HG03039 (cell line): ENCODE results near the gene RAPGEF2.
A peak's percentile ranks its signal among the peaks of the same experiment; 100 is the strongest.
"Not testable (repeated sequence)": the region's sequence is repeated elsewhere in the genome, so short reads cannot be mapped to it uniquely, and the experiment has no call there.

Experiments used
- ATAC-seq: cut with Tn5 transposase; IDR thresholded peaks from one replicate; pipeline ENCODE4 v1.9.1; 2021; ENCODE audit warnings: mild to moderate bottlenecking, moderate library complexity; ENCODE audit not compliant: unreplicated experiment

The RAPGEF2 gene, protein sequence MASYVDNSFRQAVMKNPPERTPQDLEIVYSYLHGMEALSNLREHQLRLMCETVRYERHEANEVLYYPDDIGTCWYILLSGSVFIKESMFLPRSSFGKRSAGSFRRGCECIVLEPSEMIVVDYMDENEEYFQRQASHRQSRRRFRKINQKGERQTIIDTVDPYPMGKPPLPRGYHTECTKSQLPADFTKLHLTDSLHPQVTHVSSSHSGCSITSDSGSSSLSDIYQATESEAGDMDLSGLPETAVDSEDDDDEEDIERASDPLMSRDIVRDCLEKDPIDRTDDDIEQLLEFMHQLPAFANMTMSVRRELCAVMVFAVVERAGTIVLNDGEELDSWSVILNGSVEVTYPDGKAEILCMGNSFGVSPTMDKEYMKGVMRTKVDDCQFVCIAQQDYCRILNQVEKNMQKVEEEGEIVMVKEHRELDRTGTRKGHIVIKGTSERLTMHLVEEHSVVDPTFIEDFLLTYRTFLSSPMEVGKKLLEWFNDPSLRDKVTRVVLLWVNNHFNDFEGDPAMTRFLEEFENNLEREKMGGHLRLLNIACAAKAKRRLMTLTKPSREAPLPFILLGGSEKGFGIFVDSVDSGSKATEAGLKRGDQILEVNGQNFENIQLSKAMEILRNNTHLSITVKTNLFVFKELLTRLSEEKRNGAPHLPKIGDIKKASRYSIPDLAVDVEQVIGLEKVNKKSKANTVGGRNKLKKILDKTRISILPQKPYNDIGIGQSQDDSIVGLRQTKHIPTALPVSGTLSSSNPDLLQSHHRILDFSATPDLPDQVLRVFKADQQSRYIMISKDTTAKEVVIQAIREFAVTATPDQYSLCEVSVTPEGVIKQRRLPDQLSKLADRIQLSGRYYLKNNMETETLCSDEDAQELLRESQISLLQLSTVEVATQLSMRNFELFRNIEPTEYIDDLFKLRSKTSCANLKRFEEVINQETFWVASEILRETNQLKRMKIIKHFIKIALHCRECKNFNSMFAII (N-terminal part only)

DNA sequence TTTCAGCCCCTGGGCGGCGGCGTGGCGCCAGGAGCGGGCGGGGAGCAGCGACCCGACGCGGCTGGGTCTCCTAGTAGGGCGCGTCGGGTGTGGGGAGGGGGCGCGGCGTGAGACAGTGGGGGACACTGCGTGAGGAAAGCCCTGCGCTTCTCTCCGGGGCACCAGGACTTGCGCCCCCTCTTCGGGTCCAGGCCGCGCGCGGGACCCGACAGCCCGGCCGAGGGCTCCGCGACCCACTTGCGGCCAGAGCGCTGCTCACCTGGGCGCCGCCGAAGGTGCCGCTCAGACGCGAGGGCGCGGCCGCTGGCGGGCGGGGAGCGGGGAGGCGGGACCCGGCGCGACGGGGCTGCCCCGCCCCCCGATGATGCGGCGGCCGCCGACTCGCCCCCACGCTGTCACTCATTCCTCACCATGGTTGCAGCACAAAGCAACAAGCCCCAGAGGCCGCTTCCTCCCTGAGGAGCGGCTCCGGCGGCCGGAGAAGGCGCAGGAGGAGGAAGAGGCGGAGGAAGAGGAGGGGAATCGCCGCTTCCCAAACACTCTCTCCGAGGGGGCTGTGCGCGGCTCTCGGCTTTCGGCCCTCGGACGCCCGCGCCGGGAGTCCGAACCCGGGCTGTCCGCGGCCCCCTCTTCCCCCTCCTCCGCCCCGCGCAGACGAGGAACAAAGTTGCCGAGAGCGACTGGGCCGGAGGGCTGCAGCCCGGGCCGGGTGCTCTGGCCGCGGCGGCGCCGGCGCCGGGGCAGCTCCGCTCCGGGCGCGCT is at the start of gene RAPGEF2:
RAPGEF2 (plus strand) TSS at position 458 of the 762 bp plus-strand sequence. CDS start 1,084 bp downstream, outside the sequence.
- peak; percentile 83 for ATAC-seq

DNA sequence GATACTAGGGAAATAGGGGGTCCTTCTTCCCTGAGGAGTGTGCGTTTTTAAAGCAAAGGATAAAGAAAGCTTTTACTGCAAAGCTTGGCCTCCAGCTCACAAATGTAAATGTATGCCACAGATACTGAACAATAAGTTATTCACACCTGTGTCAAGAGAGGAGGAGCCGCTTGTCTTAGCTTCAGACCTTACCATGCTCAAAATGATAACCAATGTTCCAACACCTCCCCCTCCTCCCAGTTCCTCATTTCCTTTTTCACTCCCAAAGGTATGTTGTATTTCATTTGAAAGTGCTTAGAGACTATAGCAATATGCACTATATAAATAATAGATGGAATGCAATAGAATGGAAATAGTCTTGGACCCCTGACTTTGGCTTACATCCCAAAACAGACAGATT is 47.0 kb upstream of the RAPGEF2 start:
- no peak for ATAC-seq

DNA sequence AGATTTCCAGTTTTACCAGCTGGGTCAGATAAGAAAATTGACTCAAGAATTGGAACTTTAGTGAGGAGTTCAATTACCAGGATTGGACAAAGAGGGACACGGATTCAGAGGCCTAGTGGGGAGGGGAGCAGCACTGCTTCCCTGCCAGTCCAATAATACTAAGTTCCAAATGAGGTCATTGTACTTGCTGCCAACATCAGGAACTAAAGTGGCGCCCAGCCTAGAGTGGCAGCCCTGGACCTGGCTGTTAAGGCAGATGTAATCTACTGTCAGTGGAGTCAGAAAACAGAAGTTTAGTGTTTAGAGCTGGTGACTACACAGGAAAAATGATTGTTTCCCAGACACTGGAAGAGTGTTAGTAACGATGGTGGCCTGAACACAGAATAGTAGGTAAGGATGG is 42.7 kb upstream of the RAPGEF2 start:
- ATAC-seq: no peak

DNA sequence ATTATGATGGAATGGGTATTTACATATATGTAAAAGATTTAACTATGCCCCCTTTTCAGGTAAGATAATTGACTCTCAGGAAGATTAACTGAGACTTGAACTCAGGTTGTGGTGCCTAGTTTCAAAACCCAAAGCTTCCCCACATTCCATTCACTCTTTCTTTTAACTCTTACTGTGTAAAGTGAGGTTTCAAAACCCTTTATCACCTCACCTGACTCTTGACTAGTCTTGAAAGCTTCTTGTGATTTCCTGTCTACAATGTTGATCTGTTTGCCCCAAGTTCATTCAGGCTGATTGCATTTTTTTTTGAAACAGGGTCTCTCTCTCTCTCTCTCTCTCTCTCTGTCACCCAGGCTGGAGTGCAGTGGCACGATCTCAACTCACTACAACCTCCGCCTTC is 40.5 kb upstream of the RAPGEF2 start:
- ATAC-seq: no peak

DNA sequence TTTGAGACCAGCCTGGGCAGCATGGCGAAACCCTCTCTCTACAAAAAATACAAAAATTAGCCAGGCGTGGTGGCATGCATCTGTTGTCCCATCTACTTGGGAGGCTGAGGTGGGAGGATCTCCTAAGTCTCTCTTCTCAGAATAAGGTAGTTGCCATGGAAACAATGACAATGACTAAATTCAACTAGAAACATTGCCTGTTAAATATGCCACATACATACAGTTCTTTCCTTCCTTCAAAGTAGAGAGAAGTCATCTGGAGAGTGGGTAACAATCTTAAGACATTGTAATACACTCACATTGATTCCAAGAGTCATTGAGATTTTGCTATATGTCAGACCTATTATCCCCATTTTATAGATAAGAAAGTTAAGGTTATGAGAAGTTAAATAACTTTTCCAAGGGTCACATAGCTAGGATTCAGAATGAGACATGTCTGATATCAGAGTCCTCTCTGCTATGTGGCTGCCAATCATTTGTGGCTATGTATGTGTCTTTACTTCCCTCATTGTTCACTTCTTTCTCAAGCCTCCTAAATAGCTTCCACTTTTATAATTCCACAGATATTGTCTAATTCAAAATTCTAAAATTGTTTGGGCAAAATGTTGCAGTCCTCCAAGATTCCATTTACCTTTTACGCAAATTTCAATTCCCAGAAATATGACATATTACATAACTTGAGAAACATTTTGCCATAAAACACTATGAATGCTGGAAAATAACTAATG is 37.2 kb upstream of the RAPGEF2 start:
- ATAC-seq: no peak

DNA sequence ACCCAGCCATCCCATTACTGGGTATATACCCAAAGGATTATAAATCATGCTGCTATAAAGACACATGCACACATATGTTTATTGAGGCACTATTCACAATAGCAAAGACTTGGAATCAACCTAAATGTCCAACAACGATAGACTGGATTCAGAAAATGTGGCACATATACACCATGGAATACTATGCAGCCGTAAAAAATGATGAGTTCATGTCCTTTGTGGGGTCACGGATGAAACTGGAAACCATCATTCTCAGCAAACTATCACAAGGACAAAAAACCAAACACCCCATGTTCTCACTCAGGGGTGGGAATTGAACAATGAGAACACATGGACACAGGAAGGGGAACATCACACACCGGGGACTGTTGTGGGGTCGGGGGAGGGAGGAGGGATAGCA is 34.7 kb upstream of the RAPGEF2 start:
- not testable (repeated sequence) for ATAC-seq

DNA sequence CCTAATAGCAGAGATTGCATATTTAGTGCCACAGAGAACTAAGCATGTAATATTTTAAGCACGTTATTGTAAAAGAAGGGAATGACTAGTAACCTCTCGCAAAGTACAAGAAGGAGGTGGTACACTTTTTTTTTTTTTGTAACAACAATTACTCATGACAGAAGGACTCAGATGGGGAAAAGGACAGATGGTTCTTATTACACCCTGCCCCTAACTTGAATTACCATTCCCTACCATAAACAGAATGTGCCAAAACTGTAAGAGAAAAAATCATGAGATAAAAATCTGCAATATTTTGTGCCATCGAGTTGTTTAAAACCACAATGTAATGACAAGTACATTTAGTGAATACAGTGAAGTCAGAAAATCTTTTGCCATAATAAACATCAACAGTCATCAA is 33.0 kb upstream of the RAPGEF2 start:
- no peak for ATAC-seq

DNA sequence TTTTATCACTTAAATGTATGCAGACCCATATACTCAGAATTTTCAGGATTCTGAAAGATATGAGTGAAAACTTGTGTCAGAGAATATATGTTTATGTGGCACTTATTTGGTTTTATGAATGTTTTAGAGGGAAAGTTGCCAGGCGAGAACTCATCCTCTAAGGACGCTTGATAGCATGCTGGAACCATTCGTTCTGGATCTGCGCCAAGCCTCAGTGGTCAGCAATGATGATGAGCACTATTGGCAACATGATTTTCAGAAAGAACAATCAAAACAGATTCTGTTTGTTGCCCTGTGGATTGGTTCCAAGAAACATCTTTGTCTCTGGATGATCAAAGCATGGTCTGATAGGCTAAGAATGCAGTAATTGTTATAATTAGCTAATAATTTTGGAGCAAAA is 32.1 kb upstream of the RAPGEF2 start:
- no peak for ATAC-seq

DNA sequence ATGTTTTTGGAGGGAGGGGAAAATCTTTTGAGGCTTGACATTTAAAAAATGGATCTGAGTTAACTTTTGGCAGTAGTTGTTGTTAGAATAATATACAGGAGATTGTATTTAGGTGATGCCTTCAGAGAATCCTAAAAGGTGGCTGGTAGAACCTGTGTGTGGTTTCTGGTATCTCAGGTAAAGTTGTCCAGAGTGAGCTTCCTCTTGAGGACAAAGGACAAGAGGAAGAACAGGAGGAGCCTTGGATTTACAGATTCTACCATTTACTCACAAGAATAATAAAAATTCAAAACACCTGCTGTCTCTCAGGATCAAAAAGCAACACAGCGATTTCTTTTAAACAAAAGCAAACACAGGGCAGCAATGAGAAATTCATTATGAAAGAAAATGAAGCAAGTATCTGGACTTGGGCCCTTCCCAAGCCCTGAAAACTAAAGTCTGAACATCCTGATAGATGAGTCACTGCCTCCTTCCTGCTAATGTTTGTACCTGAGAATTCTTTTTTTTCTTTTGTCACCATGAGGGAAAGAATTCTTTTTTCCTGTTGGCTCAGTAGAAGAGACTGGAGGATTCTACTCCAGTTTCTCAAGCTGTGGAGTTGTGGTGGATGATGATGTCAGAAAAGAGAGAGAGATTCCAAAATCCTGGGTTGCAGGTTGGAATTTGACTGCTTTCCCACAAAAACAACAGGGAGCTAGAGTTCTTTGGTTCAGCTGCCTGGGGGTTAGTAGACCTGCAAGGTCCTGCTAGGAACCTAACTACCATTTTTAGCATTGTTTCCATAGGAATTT is 31.5 kb upstream of the RAPGEF2 start:
- no peak for ATAC-seq

DNA sequence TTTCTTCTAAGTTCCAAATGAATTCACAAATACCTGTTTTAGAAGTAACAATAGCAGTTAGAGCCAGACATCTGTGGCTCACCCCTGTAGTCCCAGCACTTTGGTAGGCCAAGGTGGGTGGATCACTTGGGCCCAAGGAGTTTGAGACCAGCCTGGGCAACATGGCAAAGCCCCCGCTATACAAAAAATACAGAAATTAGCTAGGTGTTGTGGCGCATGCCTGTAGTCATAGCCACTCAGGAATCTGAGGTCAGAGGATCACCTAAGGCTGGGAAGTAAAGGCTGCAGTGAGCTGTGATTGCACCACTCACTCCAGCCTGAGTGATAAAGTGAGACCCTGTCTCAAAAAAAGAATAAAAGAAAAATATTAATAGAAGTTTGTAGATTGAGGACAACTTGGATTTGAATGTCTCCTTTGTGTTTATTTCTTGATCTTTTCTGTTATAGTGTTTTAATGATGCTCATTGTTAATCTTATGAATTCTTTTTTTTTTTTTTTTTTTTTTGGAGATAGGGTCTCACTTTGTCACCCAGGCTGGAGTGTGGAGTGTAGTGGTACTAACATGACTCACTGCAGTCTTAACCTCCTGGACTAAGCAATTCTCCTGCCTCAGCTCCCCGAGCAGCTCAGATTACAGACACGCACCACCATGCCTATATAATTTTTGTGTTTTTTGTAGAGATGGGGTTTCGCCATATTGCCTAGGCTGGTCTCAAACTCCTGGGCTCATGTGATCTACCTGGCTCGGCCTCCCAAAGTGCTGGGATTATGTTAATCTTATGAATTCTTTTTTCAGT is 30.7 kb upstream of the RAPGEF2 start:
- no peak for ATAC-seq

DNA sequence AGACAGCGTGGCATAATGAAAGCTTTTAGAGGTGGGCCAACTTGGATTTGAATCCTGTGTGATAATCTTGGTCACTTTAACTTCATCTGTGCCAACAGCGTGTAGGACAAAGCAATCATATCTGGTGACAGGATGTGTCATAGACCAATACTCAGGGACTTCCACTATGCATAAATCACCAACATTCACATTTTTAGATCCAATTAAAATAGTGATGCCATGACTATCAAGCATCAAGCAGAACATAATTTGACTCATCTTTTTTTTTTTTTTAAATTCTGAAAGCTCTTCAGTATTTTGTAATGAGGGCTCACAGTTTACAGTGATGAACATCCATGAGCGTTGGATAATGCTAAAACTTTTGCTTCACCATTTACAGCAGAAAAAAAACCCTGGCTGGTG is 27.3 kb upstream of the RAPGEF2 start:
- ATAC-seq: no peak

DNA sequence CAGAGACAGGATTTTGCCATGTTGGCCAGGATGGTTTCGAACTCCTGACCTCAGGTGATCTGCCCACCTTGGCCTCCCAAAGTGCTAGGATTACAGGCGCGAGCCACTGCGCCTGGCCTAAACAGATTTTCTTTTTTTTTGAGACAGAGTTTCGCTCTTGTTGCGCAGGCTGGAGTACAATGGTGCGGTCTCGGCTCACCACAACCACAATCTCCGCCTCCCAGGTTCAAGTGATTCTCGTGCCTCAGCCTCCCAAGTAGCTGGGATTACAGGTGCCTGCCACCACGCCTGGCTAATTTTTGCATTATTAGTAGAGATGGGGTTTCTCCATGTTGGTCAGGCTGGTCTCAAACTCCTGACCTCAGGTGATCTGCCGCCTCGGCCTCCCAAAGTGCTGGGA is 25.9 kb upstream of the RAPGEF2 start:
- not testable (repeated sequence) for ATAC-seq

DNA sequence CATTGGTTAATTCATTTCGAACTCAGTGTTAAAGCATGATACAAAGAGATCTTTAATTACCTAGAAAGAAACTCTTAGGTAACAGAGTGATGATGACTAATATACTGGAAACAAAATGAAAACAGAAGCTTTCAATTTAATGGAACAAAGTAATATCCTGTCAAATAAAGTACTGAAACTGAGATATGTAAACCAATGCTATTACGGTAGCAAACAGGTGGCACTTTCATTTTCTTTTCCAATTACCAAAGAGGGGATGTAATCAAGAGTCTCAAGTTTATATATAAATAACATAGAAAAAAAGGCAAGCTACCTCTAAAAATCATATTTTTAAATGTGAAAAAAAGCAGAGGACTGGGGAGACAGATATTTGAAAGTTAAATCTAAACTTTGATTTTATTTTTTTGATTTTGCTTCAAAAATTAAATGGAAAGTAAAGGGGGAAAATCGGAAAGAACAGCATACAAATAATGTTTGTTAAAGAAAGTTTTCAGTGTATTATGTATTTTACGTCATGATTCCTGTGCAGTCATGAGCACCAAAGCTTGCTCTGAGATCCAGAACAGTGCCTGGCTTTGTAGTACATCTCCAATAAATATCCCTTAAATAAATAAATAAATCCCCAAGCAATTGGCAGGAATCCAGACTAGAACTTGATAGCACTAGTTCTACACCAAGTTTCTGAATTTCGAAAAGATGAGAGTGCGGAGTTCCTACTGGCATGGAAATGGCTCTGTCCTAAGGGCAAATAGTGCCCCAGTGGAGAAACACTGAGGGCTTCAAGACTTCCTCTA is 25.0 kb upstream of the RAPGEF2 start:
- peak; percentile 91 for ATAC-seq

DNA sequence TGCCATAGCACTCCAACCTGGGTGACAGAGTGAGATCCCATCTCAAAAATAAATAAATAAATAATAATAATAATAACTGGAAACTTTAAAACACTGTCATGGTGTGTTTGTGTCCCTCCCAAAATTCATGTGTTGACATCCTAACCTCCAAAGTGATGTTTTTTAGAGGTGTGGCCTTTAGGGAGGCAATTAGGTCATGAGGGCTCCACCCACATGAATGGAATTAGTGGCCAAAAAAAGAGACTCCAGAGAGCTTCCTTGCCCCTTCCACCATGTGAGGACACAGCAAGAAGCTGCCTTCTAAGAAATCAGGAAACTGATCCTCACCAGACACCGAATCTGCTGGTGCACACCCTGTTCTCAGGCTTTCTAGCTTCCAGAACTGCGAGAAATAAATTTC is 23.8 kb upstream of the RAPGEF2 start:
- ATAC-seq: no peak

DNA sequence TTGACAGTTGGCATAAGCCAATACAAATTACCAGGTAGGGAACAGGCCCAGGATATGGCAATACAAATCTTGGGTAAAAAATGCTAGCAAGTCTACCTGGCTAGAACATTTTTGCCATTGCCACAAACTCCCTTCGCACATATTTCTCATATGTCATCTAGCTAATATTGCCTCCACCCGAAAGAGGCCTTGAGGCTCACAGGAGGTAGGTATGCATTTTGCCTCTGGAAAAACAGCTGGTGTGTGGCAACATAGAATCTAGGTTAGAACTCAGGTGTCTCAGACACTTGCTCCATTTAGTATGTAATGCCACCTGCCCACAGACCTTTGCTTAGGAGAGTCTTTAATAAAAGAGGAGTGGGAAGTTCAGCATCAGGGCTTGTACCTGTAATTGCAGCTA is 16.3 kb upstream of the RAPGEF2 start:
- no peak for ATAC-seq

DNA sequence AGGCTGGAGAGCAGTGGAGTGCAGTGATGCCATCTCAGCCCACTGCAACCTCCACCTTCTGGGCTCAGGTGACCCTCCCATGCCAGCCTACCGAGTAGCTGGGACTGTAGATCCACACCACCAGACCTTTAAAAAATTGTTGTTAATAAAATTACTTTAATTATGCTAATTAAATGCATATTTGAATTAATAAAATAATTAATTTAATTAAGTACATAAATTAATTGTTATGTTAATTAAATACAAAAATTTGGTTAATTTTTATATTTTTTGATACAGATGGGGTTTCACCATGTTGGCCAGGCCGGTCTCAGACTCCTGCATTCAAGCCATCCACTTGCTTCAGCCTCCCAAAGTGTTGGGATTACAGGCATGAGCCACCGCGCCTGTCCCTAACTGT is 12.6 kb upstream of the RAPGEF2 start:
- ATAC-seq: no peak

DNA sequence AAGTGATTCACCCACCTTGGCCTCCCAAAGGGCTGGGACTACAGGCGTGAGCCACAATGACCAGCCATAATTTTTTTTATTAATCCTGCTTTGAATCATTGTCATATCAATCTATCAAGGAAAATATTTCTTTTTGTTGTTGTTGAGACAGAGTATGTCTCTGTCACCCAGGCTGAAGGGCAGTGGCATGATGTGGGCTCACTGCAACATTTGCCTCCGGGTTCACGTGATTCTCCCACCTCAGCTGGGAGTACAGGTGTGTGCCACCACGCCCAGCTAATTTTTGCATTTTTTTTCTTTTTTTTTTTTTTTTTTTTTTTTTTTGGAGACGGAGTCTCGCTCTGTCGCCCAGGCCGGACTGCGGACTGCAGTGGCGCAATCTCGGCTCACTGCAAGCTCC is 8.7 kb upstream of the RAPGEF2 start:
- ATAC-seq: not testable (repeated sequence)

DNA sequence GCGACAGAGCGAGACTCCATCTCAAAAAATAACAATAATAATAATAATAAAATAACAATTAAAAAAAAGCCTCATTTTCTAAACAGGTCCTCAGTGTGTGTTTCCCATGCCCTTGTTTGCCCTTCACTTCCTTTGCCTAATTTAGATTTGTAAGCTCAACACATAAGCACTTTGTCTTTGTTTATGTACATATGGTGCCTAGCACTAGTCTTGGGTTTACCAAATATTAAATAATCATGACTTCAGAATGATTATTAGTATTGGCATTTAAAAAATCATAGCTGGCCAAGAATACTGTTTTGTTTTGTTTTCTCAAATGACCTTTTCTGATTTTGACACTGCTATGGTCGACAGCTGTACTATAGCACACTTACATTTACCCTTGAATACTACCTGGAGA is 6.4 kb upstream of the RAPGEF2 start:
- no peak for ATAC-seq
